Subcutaneous abdominal adipose tissue (tissue), 5 donors: ENCODE measurements around the gene BAIAP2L1.

Experiments used
- H3K27ac ChIP-seq: one replicate; pipeline ENCODE4 v1.7.0; 2013; ENCODE audit warnings: low read depth, mild to moderate bottlenecking, inconsistent platforms, low read length, moderate library complexity
- H3K27me3 ChIP-seq, 5 donors: one replicate each; pipeline ENCODE4 v1.7.0; 2013; ENCODE audit warnings: low read length in 5 of 5, inconsistent platforms in 1 of 5; ENCODE audit not compliant: control insufficient read depth in 5 of 5, insufficient read depth in 4 of 5
- H3K36me3 ChIP-seq, 5 donors: one replicate each; pipeline ENCODE4 v1.7.0; 2013; ENCODE audit warnings: low read length in 5 of 5; ENCODE audit not compliant: control insufficient read depth in 5 of 5, insufficient read depth in 5 of 5
- H3K4me1 ChIP-seq, 5 donors: one replicate each; pipeline ENCODE4 v1.7.0; 2013; ENCODE audit warnings: low read length in 5 of 5, mild to moderate bottlenecking in 3 of 5, moderate library complexity in 1 of 5; ENCODE audit not compliant: control insufficient read depth in 5 of 5, insufficient read depth in 5 of 5
- H3K4me3 ChIP-seq, 5 donors: one replicate each; pipeline ENCODE4 v1.7.0; 2013; ENCODE audit warnings: low read length in 5 of 5, low read depth in 1 of 5
- H3K9ac ChIP-seq, 5 donors: one replicate each; pipeline ENCODE4 v1.7.0; 2013; ENCODE audit warnings: low read length in 5 of 5, mild to moderate bottlenecking in 4 of 5, moderate library complexity in 3 of 5
- H3K9me3 ChIP-seq, 5 donors: one replicate each; pipeline ENCODE4 v1.7.0; 2013; ENCODE audit warnings: low read length in 5 of 5; ENCODE audit not compliant: control insufficient read depth in 5 of 5
- donor health status: healthy.
- donor health status: healthy.
- donor health status: healthy.
- donor health status: healthy.
- donor health status: healthy.

The BAIAP2L1 gene

DNA sequence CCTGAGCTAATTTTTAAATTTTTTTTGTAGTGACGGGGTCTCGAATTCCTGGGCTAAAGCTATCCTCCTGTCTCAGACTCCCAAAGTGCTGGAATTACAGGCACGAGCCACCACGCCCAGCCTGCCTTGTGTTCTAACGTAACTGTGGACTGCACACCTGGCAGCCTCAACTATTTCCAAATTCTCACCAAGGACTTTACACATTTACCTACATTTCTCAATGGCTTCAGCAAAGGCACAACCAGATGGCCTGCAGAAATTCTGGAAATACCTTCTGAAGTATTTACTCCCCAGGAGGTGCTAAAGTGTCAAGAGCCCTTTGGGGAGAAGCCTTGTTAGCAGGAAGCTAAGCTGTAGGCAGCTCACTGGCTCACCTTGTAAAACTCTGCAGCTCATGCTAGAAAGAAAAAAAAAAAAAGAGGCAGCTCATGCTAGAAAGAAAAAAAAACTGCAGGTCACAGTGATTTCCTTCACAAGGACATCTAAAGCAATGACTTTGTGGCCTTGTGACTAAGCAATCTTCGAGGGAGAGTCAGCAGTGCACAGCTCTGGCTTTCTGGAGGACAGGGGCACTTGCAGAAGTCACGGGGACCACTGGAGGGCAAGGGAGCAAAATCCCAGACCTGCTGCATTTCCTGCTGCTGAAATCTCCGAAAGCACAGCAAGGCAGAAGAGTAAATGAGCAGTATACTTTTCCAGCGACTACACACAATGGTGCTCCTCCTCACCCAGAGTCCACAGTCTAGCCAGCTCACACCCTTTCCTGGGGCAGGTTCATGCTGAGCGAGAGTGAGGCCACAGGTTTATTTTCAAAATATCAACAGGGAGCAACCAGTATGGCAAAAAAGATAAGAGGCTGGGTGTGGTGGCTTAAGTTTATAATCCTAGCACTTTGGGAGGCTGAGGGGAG lies 40.4 kb downstream of the BAIAP2L1 start:
- H3K9ac ChIP-seq, result no peak overlapping the region
- peaks cover 0 to 6% (median 0%) of the 10 kb centered on the region in 5 donors for H3K4me1 ChIP-seq
- H3K27ac ChIP-seq, result no peak overlapping the region
- no peaks in the 10 kb centered on the region for H3K36me3 ChIP-seq
- no peak overlapping the region for H3K4me3 ChIP-seq
- peaks cover 0 to 4% (median 0%) of the 10 kb centered on the region in 5 donors for H3K27me3 ChIP-seq
- H3K9me3 ChIP-seq, result no peaks in the 10 kb centered on the region

- Histone ChIP-seq H3K4me3 (no peak overlapping the region), H3K9me3 (no peaks in the 10 kb centered on the region), H3K4me1 (peaks cover 0 to 10% (median 0%) of the 10 kb centered on the region in 5 donors), H3K27ac (no peak overlapping the region), H3K27me3 (peaks cover 0 to 4% (median 0%) of the 10 kb centered on the region in 5 donors), H3K36me3 (no peaks in the 10 kb centered on the region), H3K9ac (no peak overlapping the region)
Measured at GRCh38 chr7:98359395-98359794, 41.5 kb downstream of the BAIAP2L1 start.

- Histone ChIP-seq H3K36me3 (no peaks in the 10 kb centered on the region), H3K4me3 (no peak overlapping the region), H3K27ac (no peak overlapping the region), H3K4me1 (peaks cover 0 to 15% (median 0%) of the 10 kb centered on the region in 5 donors), H3K9me3 (no peaks in the 10 kb centered on the region), H3K9ac (no peak overlapping the region), H3K27me3 (peaks cover 0 to 4% (median 0%) of the 10 kb centered on the region in 5 donors)
Measured at GRCh38 chr7:98358706-98359105, 42.2 kb downstream of the BAIAP2L1 start.

DNA sequence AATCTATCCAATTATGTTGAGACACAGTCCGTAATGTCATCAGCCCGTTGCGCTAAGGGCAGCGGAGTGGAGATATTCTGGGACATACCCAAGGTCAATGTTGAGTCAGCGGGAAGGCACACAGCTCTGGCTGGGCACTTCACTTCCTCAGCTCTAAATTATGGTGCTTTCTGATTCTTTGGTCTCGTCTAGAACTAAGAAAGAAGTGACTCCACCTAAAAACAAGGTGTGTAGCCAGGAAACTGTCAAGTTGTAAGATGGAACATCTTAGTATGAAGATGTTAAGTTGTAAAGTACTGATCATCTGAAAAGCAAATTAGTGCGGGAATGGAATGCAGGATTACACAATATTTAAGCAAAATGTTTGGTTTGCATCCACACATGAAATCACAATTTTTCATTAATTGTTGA lies 43.1 kb downstream of the BAIAP2L1 start:
- Histone ChIP-seq H3K36me3 (no peaks in the 10 kb centered on the region), H3K27ac (no peak overlapping the region), H3K4me1 (peaks cover 0 to 15% (median 0%) of the 10 kb centered on the region in 5 donors), H3K9ac (no peak overlapping the region), H3K4me3 (no peak overlapping the region), H3K9me3 (no peaks in the 10 kb centered on the region), H3K27me3 (peaks cover 0 to 4% (median 0%) of the 10 kb centered on the region in 5 donors)

DNA sequence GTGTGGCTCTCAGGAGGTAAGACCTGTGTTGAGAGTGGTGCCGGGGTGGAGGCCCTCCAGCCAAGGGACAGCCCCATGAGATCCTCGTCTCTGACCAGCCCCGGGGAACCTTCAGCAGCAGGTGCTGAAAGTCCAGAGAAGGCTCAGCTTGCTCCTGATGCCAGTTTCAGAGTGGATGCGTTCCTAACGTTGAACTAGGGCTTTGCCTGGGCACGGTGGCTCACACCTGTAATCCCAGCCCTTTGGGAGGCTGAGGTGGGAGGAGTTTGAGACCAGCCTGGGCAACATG lies 45.7 kb downstream of the BAIAP2L1 start:
- Histone ChIP-seq H3K27me3 (peaks cover 0 to 3% (median 0%) of the 10 kb centered on the region in 5 donors), H3K4me3 (no peak overlapping the region), H3K4me1 (peaks cover 0 to 9% (median 0%) of the 10 kb centered on the region in 5 donors), H3K27ac (no peak overlapping the region), H3K9ac (no peak overlapping the region), H3K9me3 (peaks cover 0 to 6% (median 2%) of the 10 kb centered on the region in 5 donors), H3K36me3 (no peaks in the 10 kb centered on the region)

DNA sequence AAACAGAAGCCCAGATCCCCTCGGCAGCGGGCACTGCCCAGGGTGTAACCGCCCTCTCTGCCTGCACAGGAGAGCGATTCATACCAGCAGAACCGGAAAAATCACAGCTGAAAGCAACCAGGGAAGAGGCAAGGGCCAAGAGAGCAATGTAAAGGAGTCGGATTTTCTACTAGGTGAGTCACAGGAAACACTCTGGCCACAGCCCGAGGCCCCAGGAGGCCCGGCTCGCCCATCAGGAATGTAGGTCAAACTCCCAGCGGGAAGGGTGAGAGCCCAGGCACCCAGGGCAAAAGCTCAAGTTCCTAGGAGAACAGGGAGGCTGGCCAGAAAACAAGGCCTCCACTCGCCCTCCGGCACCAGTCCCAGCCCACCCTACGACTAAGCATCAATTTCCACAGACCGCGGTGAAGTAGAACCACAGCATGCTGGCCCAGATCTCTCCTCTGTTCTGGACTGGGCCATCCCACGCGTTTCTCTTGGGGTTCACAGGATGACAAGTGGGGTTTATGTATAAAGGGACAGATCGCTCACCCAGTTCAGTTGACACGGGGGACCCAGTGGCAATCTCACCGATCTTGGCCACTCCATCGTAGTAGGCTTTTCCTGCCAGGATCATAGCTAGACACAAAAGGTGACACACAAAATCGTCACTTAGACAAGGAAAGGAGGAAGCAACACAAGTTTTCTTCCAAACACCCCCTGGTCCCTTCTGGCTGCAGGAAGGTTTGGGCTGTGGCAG lies 46.2 kb downstream of the BAIAP2L1 start:
- H3K27me3 ChIP-seq, result peaks cover 0 to 3% (median 0%) of the 10 kb centered on the region in 5 donors
- no peaks in the 10 kb centered on the region for H3K36me3 ChIP-seq
- H3K27ac ChIP-seq, result no peak overlapping the region
- H3K9ac ChIP-seq, result peak overlapping the region in 1 of 5 donors; percentile 8
- H3K4me1 ChIP-seq, result peaks cover 0 to 9% (median 0%) of the 10 kb centered on the region in 5 donors
- H3K4me3 ChIP-seq, result no peak overlapping the region
- H3K9me3 ChIP-seq, result peaks cover 0 to 6% (median 2%) of the 10 kb centered on the region in 5 donors

DNA sequence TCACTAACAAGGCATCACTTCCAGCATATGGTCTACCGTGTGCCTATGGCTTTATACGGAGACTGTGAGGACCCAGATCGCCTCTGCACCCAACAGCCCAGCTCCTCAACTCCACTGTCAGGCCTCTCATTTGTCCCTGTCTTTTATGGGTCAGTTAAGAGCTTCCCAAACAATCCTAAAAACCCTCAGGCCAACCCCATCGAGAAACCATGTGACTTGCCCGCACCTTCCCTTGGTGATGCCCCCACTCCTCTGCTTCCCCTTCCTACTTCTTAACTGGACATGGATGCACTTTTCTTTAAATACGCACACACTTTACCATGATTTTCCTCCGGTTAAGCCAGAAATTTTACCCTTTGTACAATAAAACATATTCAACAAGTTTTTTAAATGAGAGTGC lies 46.8 kb downstream of the BAIAP2L1 start:
- H3K27me3 ChIP-seq, result peaks cover 0 to 3% (median 0%) of the 10 kb centered on the region in 5 donors
- peaks cover 0 to 6% (median 2%) of the 10 kb centered on the region in 5 donors for H3K9me3 ChIP-seq
- no peak overlapping the region for H3K27ac ChIP-seq
- no peaks in the 10 kb centered on the region for H3K36me3 ChIP-seq
- no peak overlapping the region for H3K4me3 ChIP-seq
- H3K4me1 ChIP-seq, result peaks cover 0 to 9% (median 0%) of the 10 kb centered on the region in 5 donors
- no peak overlapping the region for H3K9ac ChIP-seq

- H3K27ac ChIP-seq, result no peak overlapping the region
- no peaks in the 10 kb centered on the region for H3K36me3 ChIP-seq
- peaks cover 0 to 9% (median 0%) of the 10 kb centered on the region in 5 donors for H3K4me1 ChIP-seq
- peaks cover 0 to 3% (median 0%) of the 10 kb centered on the region in 5 donors for H3K27me3 ChIP-seq
- peaks cover 0 to 6% (median 2%) of the 10 kb centered on the region in 5 donors for H3K9me3 ChIP-seq
- no peak overlapping the region for H3K4me3 ChIP-seq
- no peak overlapping the region for H3K9ac ChIP-seq
Measured at GRCh38 chr7:98352621-98353020, 48.3 kb downstream of the BAIAP2L1 start.

DNA sequence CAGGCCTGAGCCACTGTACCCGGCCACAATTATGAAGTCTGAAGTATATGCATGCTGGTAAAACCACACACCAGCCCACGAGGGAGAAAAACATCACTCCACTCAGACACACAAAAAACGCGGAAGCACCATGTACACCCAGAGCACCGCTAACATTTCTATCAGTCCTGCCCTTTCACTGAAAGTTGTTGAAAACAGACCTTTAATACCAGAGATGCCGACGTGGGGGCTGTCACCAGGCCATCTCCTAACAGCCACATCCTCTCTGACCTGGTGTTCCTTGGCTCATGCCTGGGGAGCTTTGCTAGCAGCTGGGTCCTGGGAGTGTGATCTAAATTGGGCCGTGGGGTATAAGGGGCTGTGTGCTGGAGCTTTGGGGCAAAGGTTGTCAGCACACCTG lies 49.8 kb downstream of the BAIAP2L1 start:
- H3K4me1 ChIP-seq, result peaks cover 0 to 9% (median 0%) of the 10 kb centered on the region in 5 donors
- H3K36me3 ChIP-seq, result no peaks in the 10 kb centered on the region
- no peak overlapping the region for H3K4me3 ChIP-seq
- H3K9ac ChIP-seq, result no peak overlapping the region
- H3K27ac ChIP-seq, result no peak overlapping the region
- H3K9me3 ChIP-seq, result peaks cover 0 to 6% (median 2%) of the 10 kb centered on the region in 5 donors
- H3K27me3 ChIP-seq, result peaks cover 0 to 3% (median 0%) of the 10 kb centered on the region in 5 donors
